Upper lobe of left lung (tissue), 6 donors: ENCODE data around the gene ANKRD13B. TPM values are rescaled to one million over a fixed set of nuclear protein-coding genes. Genes with fewer than 3 reads are reported as not detected.

ENCODE experiments used
- ATAC-seq, 2 donors: fragments of 200-7000 bp; cut with Tn5 transposase; one replicate each; pipeline ENCODE4 v1.9.1; 2022; ENCODE audit warnings: mild to moderate bottlenecking in 2 of 2, moderate library complexity in 2 of 2; ENCODE audit not compliant: low FRiP score in 2 of 2
- DNase-seq, 2 donors: peaks; one replicate each; pipeline ENCODE4 v3.0.0-alpha.2; 2019 to 2020
- H3K27ac ChIP-seq, 4 donors: fragments of 200-600 bp; sonication (generic); one replicate each; pipeline ENCODE4 v1.5.1; 2016 to 2019
- H3K27me3 ChIP-seq, 4 donors: fragments of 200-600 bp; sonication (generic); one replicate each; pipeline ENCODE4 v1.5.1; 2017 to 2019
- H3K36me3 ChIP-seq, 4 donors: fragments of 200-600 bp; sonication (generic); one replicate each; pipeline ENCODE4 v1.5.1; 2016 to 2019
- H3K4me1 ChIP-seq, 4 donors: fragments of 200-600 bp; sonication (generic); one replicate each; pipeline ENCODE4 v1.5.1; 2018 to 2019
- H3K4me3 ChIP-seq, 4 donors: fragments of 200-600 bp; sonication (generic); one replicate each; pipeline ENCODE4 v1.5.1; 2017 to 2019; ENCODE audit warnings: mild to moderate bottlenecking in 2 of 4, moderate library complexity in 1 of 4
- H3K9me3 ChIP-seq, 4 donors: fragments of 200-600 bp; sonication (generic); one replicate each; pipeline ENCODE4 v1.5.1; 2018 to 2019
- CTCF ChIP-seq, 6 experiments: fragments of 450-650 bp in 4 of 6; fragments of 200-600 bp in 2 of 6; sonication (generic) in 2 of 6; IDR thresholded peaks; one replicate each; pipeline ENCODE4 v1.5.1; 2016 to 2019; ENCODE audit warnings: antibody characterized with exemption in 6 of 6
- EP300 ChIP-seq, 4 donors: sonication (generic); formaldehyde crosslinking; IDR thresholded peaks; one replicate each; pipeline ENCODE4 v1.5.1; 2017; ENCODE audit warnings: antibody characterized with exemption in 4 of 4, control low read depth in 2 of 4
- POLR2A ChIP-seq, 4 donors: fragments of 450-650 bp; IDR thresholded peaks; one replicate each; pipeline ENCODE4 v1.5.1; 2016 to 2017; ENCODE audit warnings: antibody characterized with exemption in 4 of 4, mild to moderate bottlenecking in 2 of 4
- POLR2AphosphoS5 ChIP-seq, 2 donors: sonication (generic); formaldehyde crosslinking; IDR thresholded peaks; one replicate each; pipeline ENCODE4 v1.5.1; 2017; ENCODE audit warnings: antibody characterized with exemption in 2 of 2
- WGBS, 2 donors: methylation state at CpG; one replicate each; pipeline ENCODE4 v1.1.5; 2017 to 2018; 5-methylcytosine and 5-hydroxymethylcytosine counted together
- total RNA-seq, 6 donors: library from RNA; depleted of rRNA in 4 of 6; stranded (reverse); fragments of >200 nt in 4 of 6; gene quantifications; one replicate each; pipeline versions ENCODE4 v1.1.0 to v1.2.1, GENCODE V29; 2016 to 2021
- donor health status: DM: no; HTN: no; CAD: no; lungs with moderate emphysema.
- donor health status: DM: no; HTN: yes; CAD: no; lungs with severe emphysema.

The ANKRD13B gene
- total RNA-seq, 6 donors from 2014 or later, result 1.5 to 24.1 (median 3.9) TPM

GRCh38 chr17:29595943-29596774, 3.2 kb downstream of the ANKRD13B start:
- Histone ChIP-seq H3K9me3 (no peaks in the 10 kb centered on the region), H3K27me3 (peaks cover 0 to 3% (median 0%) of the 10 kb centered on the region in 4 donors), H3K4me1 (peaks cover 26 to 32% (median 27%) of the 10 kb centered on the region in 4 donors), H3K27ac (no peak overlapping the region), H3K4me3 (no peak overlapping the region), H3K36me3 (no peaks in the 10 kb centered on the region)
- TF ChIP-seq CTCF (IDR thresholded peaks at IDR 0.05) (no peak), POLR2A (IDR thresholded peaks at IDR 0.05) (no peak), EP300 (IDR thresholded peaks at IDR 0.05) (no peak), POLR2AphosphoS5 (IDR thresholded peaks at IDR 0.05) (no peak)
- DNase-seq (no peak), ATAC-seq (no peak)
- WGBS, 2 donors, result 84 to 86% methylated on average over 3 to 12 of the region's 12 CpGs

- H3K27ac ChIP-seq, result no peak overlapping the region
- no peaks in the 10 kb centered on the region for H3K9me3 ChIP-seq
- DNase-seq (no peak), ATAC-seq (peak in 1 of 2 donors; percentile 50)
- 74 to 82% methylated on average over 9 of the region's 9 CpGs for WGBS, 2 donors
- H3K27me3 ChIP-seq, result peaks cover 0 to 3% (median 0%) of the 10 kb centered on the region in 4 donors
- no peak for TF ChIP-seq POLR2A (IDR thresholded peaks at IDR 0.05)
- TF ChIP-seq EP300 (IDR thresholded peaks at IDR 0.05), result no peak
- TF ChIP-seq CTCF (IDR thresholded peaks at IDR 0.05), result no peak
- no peak for TF ChIP-seq POLR2AphosphoS5 (IDR thresholded peaks at IDR 0.05)
- no peaks in the 10 kb centered on the region for H3K36me3 ChIP-seq
- peaks cover 19 to 25% (median 21%) of the 10 kb centered on the region in 4 donors for H3K4me1 ChIP-seq
- no peak overlapping the region for H3K4me3 ChIP-seq
These were observed 3.9 kb downstream of the ANKRD13B start for GRCh38 chr17:29596811-29597210.

GRCh38 chr17:29597361-29598172, 4.6 kb downstream of the ANKRD13B start:
- ATAC-seq, result peak in 1 of 2 donors; percentile 11

GRCh38 chr17:29603109-29603674, 10.3 kb downstream of the ANKRD13B start:
- H3K36me3 ChIP-seq, result no peaks in the 10 kb centered on the region
- TF ChIP-seq POLR2AphosphoS5 (IDR thresholded peaks at IDR 0.05) (no peak), EP300 (IDR thresholded peaks at IDR 0.05) (no peak), POLR2A (IDR thresholded peaks at IDR 0.05) (no peak), CTCF (IDR thresholded peaks at IDR 0.05) (no peak)
- H3K4me3 ChIP-seq, result no peak overlapping the region
- H3K4me1 ChIP-seq, result no peaks in the 10 kb centered on the region
- no peaks in the 10 kb centered on the region for H3K9me3 ChIP-seq
- DNase-seq (no peak), ATAC-seq (no peak)
- WGBS, 2 donors, result 93 to 97% methylated on average over 6 of the region's 6 CpGs
- H3K27me3 ChIP-seq, result no peaks in the 10 kb centered on the region
- H3K27ac ChIP-seq, result no peak overlapping the region

More at GRCh38 chr17:29597361-29598172, 4.6 kb downstream of the ANKRD13B start:
- DNase-seq, result no peak
- H3K27me3 ChIP-seq, result no peaks in the 10 kb centered on the region
- no peaks in the 10 kb centered on the region for H3K9me3 ChIP-seq
- H3K27ac ChIP-seq, result no peak overlapping the region
- 75 to 88% methylated on average over 9 of the region's 13 CpGs for WGBS, 2 donors
- H3K4me3 ChIP-seq, result no peak overlapping the region
- no peaks in the 10 kb centered on the region for H3K36me3 ChIP-seq
- TF ChIP-seq CTCF (IDR thresholded peaks at IDR 0.05) (no peak), EP300 (IDR thresholded peaks at IDR 0.05) (no peak)
- peaks cover 11 to 18% (median 13%) of the 10 kb centered on the region in 4 donors for H3K4me1 ChIP-seq
